Astrocyte (in vitro differentiated cells and primary cell): ENCODE measurements around the gene TIAL1. TPM values are rescaled to one million over a fixed set of nuclear protein-coding genes. Genes with fewer than 3 reads are reported as not detected.

ENCODE experiments used
- DNase-seq: peaks from one replicate; pipeline ENCODE4 v3.0.0-alpha.2; 2010; ENCODE audit warnings: low read depth
- FAIRE-seq: peaks from 2 replicates; lab custom pipeline; 2011; peaks lifted over from hg19 to GRCh38; lab: Jason Lieb, UNC
- H2AFZ ChIP-seq: 2 replicates; pipeline ENCODE4 v1.6.0; 2012; ENCODE audit warnings: low read depth, low read length, inconsistent platforms
- H3K27ac ChIP-seq: 2 replicates; pipeline ENCODE4 v1.5.1; 2011; ENCODE audit warnings: low read depth, low read length, inconsistent platforms
- H3K27me3 ChIP-seq: 2 replicates; pipeline ENCODE4 v1.6.0; 2011; ENCODE audit warnings: low read length, inconsistent platforms; ENCODE audit not compliant: insufficient read depth
- H3K36me3 ChIP-seq: 2 replicates; pipeline ENCODE4 v1.5.1; 2011; ENCODE audit warnings: low read length, inconsistent platforms; ENCODE audit not compliant: insufficient read depth
- H3K4me1 ChIP-seq: 2 replicates; pipeline ENCODE4 v1.5.1; 2011; ENCODE audit warnings: low read length, inconsistent platforms; ENCODE audit not compliant: insufficient read depth
- H3K4me2 ChIP-seq: 2 replicates; pipeline ENCODE4 v1.6.0; 2012; ENCODE audit warnings: low read length, inconsistent platforms
- H3K4me3 ChIP-seq: 2 replicates; pipeline ENCODE4 v1.5.1; 2011; ENCODE audit warnings: low read depth, mild to moderate bottlenecking, low read length, inconsistent platforms; ENCODE audit not compliant: insufficient read depth
- H3K79me2 ChIP-seq: 2 replicates; pipeline ENCODE4 v1.6.0; 2012; ENCODE audit warnings: mild to moderate bottlenecking, low read length, inconsistent platforms; ENCODE audit not compliant: insufficient read depth
- H3K9ac ChIP-seq: 2 replicates; pipeline ENCODE4 v1.6.0; 2012; ENCODE audit warnings: mild to moderate bottlenecking, low read length, inconsistent platforms
- H3K9me3 ChIP-seq: 2 replicates; pipeline ENCODE4 v1.5.1; 2012; ENCODE audit warnings: low read depth, mild to moderate bottlenecking, low read length, inconsistent platforms; ENCODE audit not compliant: insufficient read depth
- H4K20me1 ChIP-seq: 2 replicates; pipeline ENCODE4 v1.6.0; 2012; ENCODE audit warnings: low read length, inconsistent platforms; ENCODE audit not compliant: insufficient read depth
- H3K27ac Mint-ChIP-seq: one replicate; pipeline ENCODE4 v1.8.0; 2021; ENCODE audit warnings: mild to moderate bottlenecking, mixed read lengths; ENCODE audit not compliant: unreplicated experiment
- H3K27me3 Mint-ChIP-seq: one replicate; pipeline ENCODE4 v1.8.0; 2021; ENCODE audit warnings: low read depth, mixed read lengths; ENCODE audit not compliant: unreplicated experiment
- H3K36me3 Mint-ChIP-seq: one replicate; pipeline ENCODE4 v1.8.0; 2021; ENCODE audit warnings: low read depth, mixed read lengths; ENCODE audit not compliant: unreplicated experiment
- H3K4me1 Mint-ChIP-seq: one replicate; pipeline ENCODE4 v1.8.0; 2021; ENCODE audit warnings: low read depth, mixed read lengths; ENCODE audit not compliant: unreplicated experiment
- H3K4me3 Mint-ChIP-seq: one replicate; pipeline ENCODE4 v1.8.0; 2021; ENCODE audit warnings: mild to moderate bottlenecking, moderate library complexity, mixed read lengths; ENCODE audit not compliant: unreplicated experiment
- H3K9me3 Mint-ChIP-seq: one replicate; pipeline ENCODE4 v1.8.0; 2021; ENCODE audit warnings: mild to moderate bottlenecking, mixed read lengths; ENCODE audit not compliant: unreplicated experiment
- EZH2 ChIP-seq: IDR thresholded peaks from 2 replicates; pipeline ENCODE4 v1.6.1; 2012; ENCODE audit warnings: mild to moderate bottlenecking, low read length, inconsistent platforms; ENCODE audit not compliant: insufficient read depth
- total RNA-seq: library from RNA; stranded (reverse); gene quantifications from 2 replicates; pipeline ENCODE4 v1.2.1, GENCODE V29; 2021
- TF ChIP-seq, protein P1 (sequence below): IDR thresholded peaks from 2 replicates; pipeline ENCODE4 v1.5.1; 2011; ENCODE audit warnings: low read depth, mild to moderate bottlenecking, inconsistent platforms, low read length, moderate library complexity; ENCODE audit not compliant: insufficient read depth

TIAL1 gene
- total RNA-seq, 1 donor from 2014 or later, result 155 TPM

DNA sequence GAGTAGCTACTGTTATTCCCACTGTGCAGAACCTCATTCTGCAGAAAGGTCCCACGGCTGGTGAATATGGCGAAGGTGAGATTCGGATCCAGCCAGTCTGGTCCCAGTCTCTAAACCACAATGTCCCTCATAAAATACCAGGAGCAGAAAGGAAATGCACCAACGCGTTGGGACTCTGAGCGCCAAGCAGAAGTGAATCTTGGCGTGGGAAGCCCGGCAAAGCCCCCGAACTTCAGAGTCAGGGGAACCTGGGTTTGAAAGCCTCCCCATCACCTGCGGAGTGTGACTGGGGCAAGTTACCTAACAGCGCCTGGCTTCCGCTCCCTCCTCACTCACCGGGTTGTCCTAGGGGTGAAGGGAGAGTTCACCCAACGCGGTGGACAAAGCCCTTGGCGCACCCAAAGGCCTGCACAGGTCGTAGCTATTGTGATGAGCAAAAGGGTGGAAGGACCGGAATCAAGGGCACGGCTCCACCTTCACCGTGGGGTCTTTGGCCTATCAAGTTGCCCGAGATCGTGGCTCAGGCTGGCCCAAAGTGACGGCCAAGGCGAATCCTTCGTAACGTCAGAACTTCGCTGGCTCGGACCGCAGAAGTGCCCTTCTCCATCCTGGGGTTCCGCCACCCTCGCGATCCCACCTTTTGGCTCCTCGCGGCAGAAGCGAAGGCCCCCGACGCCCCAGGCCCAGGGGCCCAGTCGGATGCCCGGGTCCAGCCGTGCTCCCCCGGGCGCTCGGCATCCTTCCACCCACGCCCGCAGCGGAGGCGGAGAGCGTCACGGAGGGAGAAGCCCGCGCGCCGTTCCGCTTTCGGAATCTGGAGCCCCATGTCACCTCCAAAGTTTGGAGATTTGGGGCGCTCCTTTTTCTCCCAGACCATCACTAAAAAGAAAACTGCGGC lies 55.1 kb downstream of the TIAL1 start:
- FAIRE-seq, result no peak
- peak overlapping the region; percentile 24 for H3K27ac ChIP-seq

DNA sequence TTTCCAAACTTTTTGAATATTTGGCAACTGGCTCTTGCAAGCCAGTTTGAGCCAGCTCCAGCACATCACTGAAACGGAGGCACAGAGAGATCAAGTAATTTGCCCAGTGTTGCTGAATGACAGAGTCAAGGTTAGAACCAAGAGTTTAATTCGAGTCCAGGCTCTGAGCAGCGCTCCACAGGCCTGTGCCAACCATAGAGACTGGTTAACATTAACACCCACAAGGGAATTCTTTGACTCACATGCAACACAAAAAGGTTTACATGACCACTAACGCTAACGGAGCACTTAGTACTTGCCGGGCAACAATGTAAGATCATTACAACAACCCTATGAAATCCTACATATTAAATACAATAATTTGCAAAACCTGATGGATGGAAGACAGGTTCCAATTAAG lies 55.7 kb downstream of the TIAL1 start:
- peak; percentile 41 for DNase-seq
- H4K20me1 ChIP-seq, result peaks cover 53% of the 10 kb centered on the region
- FAIRE-seq, result no peak
- H3K79me2 ChIP-seq, result peaks cover 62% of the 10 kb centered on the region
- H3K4me1 ChIP-seq, result peaks cover 34% of the 10 kb centered on the region
- TF ChIP-seq, protein P1, sequence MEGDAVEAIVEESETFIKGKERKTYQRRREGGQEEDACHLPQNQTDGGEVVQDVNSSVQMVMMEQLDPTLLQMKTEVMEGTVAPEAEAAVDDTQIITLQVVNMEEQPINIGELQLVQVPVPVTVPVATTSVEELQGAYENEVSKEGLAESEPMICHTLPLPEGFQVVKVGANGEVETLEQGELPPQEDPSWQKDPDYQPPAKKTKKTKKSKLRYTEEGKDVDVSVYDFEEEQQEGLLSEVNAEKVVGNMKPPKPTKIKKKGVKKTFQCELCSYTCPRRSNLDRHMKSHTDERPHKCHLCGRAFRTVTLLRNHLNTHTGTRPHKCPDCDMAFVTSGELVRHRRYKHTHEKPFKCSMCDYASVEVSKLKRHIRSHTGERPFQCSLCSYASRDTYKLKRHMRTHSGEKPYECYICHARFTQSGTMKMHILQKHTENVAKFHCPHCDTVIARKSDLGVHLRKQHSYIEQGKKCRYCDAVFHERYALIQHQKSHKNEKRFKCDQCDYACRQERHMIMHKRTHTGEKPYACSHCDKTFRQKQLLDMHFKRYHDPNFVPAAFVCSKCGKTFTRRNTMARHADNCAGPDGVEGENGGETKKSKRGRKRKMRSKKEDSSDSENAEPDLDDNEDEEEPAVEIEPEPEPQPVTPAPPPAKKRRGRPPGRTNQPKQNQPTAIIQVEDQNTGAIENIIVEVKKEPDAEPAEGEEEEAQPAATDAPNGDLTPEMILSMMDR, result no peak
- TF ChIP-seq EZH2, result no peak
- Mint-ChIP-seq H3K36me3 (no peaks in the 10 kb centered on the region), H3K9me3 (no peaks in the 10 kb centered on the region), H3K4me1 (peaks cover 13% of the 10 kb centered on the region), H3K27me3 (peaks cover 5% of the 10 kb centered on the region), H3K4me3 (peak overlapping the region; percentile 85), H3K27ac (no peak overlapping the region)
- no peaks in the 10 kb centered on the region for H3K9me3 ChIP-seq
- no peak overlapping the region for H3K27ac ChIP-seq
- H3K9ac ChIP-seq, result peak overlapping the region; percentile 71
- peak overlapping the region; percentile 90 for H3K4me2 ChIP-seq
- no peak overlapping the region for H2AFZ ChIP-seq
- no peaks in the 10 kb centered on the region for H3K36me3 ChIP-seq
- peak overlapping the region; percentile 68 for H3K4me3 ChIP-seq
- no peaks in the 10 kb centered on the region for H3K27me3 ChIP-seq

More for the DNA sequence above, 55.1 kb downstream of the TIAL1 start:
- no peaks in the 10 kb centered on the region for H3K27me3 ChIP-seq
- H3K4me2 ChIP-seq, result peak overlapping the region; percentile 90
- peak; percentile 7 for DNase-seq
- peaks cover 55% of the 10 kb centered on the region for H3K79me2 ChIP-seq
- peaks cover 9% of the 10 kb centered on the region for H3K27me3 Mint-ChIP-seq
- H3K27ac Mint-ChIP-seq, result no peak overlapping the region
- H3K9me3 ChIP-seq, result no peaks in the 10 kb centered on the region
- H3K4me1 Mint-ChIP-seq, result peaks cover 13% of the 10 kb centered on the region
- H2AFZ ChIP-seq, result peak overlapping the region; percentile 82
- no peak for TF ChIP-seq EZH2
- TF ChIP-seq, protein P1, result no peak
- H4K20me1 ChIP-seq, result peaks cover 47% of the 10 kb centered on the region
- H3K9me3 Mint-ChIP-seq, result no peaks in the 10 kb centered on the region
- H3K36me3 ChIP-seq, result no peaks in the 10 kb centered on the region
- H3K4me3 Mint-ChIP-seq, result peak overlapping the region; percentile 85
- H3K9ac ChIP-seq, result peak overlapping the region; percentile 71
- no peaks in the 10 kb centered on the region for H3K36me3 Mint-ChIP-seq
- H3K4me1 ChIP-seq, result peaks cover 32% of the 10 kb centered on the region
- peak overlapping the region; percentile 68 for H3K4me3 ChIP-seq

- peaks cover 63% of the 10 kb centered on the region for H3K79me2 ChIP-seq
- TF ChIP-seq, protein P1, result no peak
- TF ChIP-seq EZH2, result no peak
Observed at GRCh38 chr10:119540038-119540437, 56.7 kb downstream of the TIAL1 start.

More at GRCh38 chr10:119540038-119540437, 56.7 kb downstream of the TIAL1 start:
- no peak for FAIRE-seq
- H3K27ac ChIP-seq, result no peak overlapping the region
- no peak overlapping the region for H3K27ac Mint-ChIP-seq
- no peaks in the 10 kb centered on the region for H3K9me3 Mint-ChIP-seq
- peaks cover 18% of the 10 kb centered on the region for H3K4me1 Mint-ChIP-seq
- DNase-seq, result no peak
- H3K36me3 Mint-ChIP-seq, result peaks cover under 1% of the 10 kb centered on the region
- peaks cover 37% of the 10 kb centered on the region for H3K4me1 ChIP-seq
- H3K4me2 ChIP-seq, result peak overlapping the region; percentile 90
- no peak overlapping the region for H2AFZ ChIP-seq
- H3K27me3 ChIP-seq, result no peaks in the 10 kb centered on the region
- H3K36me3 ChIP-seq, result no peaks in the 10 kb centered on the region
- no peak overlapping the region for H3K4me3 Mint-ChIP-seq
- H3K4me3 ChIP-seq, result no peak overlapping the region
- no peaks in the 10 kb centered on the region for H3K9me3 ChIP-seq
- H3K9ac ChIP-seq, result no peak overlapping the region
- H3K27me3 Mint-ChIP-seq, result peaks cover 2% of the 10 kb centered on the region
- H4K20me1 ChIP-seq, result peaks cover 59% of the 10 kb centered on the region
